Neuronal stem cell (in vitro differentiated cells): ENCODE measurements around the gene EHD1.

Source experiments
- DNase-seq: peaks from one replicate; pipeline ENCODE4 v3.0.0-alpha.2; 2013; ENCODE audit warnings: low spot score
- H2AFZ ChIP-seq: one replicate; pipeline ENCODE4 v1.6.1; 2013; ENCODE audit warnings: mild to moderate bottlenecking, low read length, inconsistent platforms
- H2AK5ac ChIP-seq: 2 replicates; pipeline ENCODE4 v1.6.1; 2013; ENCODE audit warnings: low read depth, mild to moderate bottlenecking, inconsistent platforms, low read length, moderate library complexity, mixed read lengths
- H2BK120ac ChIP-seq: 2 replicates; pipeline ENCODE4 v1.6.1; 2013; ENCODE audit warnings: low read depth, mild to moderate bottlenecking, inconsistent platforms, low read length, moderate library complexity, mixed read lengths
- H2BK12ac ChIP-seq: one replicate; pipeline ENCODE4 v1.6.1; 2013; ENCODE audit warnings: low read length, inconsistent platforms
- H2BK15ac ChIP-seq: 2 replicates; pipeline ENCODE4 v1.6.1; 2013; ENCODE audit warnings: mild to moderate bottlenecking, low read length, inconsistent platforms, mixed read lengths
- H2BK5ac ChIP-seq: one replicate; pipeline ENCODE4 v1.6.1; 2013; ENCODE audit warnings: inconsistent platforms, mild to moderate bottlenecking, low read length, moderate library complexity
- H3K14ac ChIP-seq: one replicate; pipeline ENCODE4 v1.6.1; 2013; ENCODE audit warnings: low read length, inconsistent platforms
- H3K18ac ChIP-seq: 2 replicates; pipeline ENCODE4 v1.6.1; 2013; ENCODE audit warnings: low read length, inconsistent platforms
- H3K23ac ChIP-seq: 2 replicates; pipeline ENCODE4 v1.6.1; 2013; ENCODE audit warnings: low read depth, mild to moderate bottlenecking, mixed read lengths, low read length, inconsistent platforms; ENCODE audit not compliant: poor library complexity
- H3K27ac ChIP-seq: replicated peaks from 3 replicates; pipeline ENCODE4 v1.5.1; 2013; ENCODE audit warnings: low read length, inconsistent platforms
- H3K27me3 ChIP-seq, 3 experiments: 2 replicates each; pipeline ENCODE4 v1.6.1; 2013; ENCODE audit warnings: low read length in 3 of 3, mild to moderate bottlenecking in 2 of 3, inconsistent platforms in 1 of 3, low read depth in 1 of 3, mixed read lengths in 1 of 3, moderate library complexity in 1 of 3; ENCODE audit not compliant: control insufficient read depth in 3 of 3, insufficient read depth in 3 of 3
- H3K36me3 ChIP-seq, 2 donors: replicated peaks in 1 of 2; 2 replicates each; pipeline ENCODE4 v1.6.1; 2013; ENCODE audit warnings: low read length in 2 of 2; ENCODE audit not compliant: control insufficient read depth in 2 of 2, insufficient read depth in 2 of 2
- H3K4ac ChIP-seq: 2 replicates; pipeline ENCODE4 v1.6.1; 2013; ENCODE audit warnings: inconsistent platforms, mild to moderate bottlenecking, low read length, moderate library complexity
- H3K4me1 ChIP-seq, 2 donors: 1 replicate in 1 of 2; 2 replicates in 1 of 2; pipeline ENCODE4 v1.6.1; 2013; ENCODE audit warnings: low read length in 2 of 2, low read depth in 1 of 2; ENCODE audit not compliant: control insufficient read depth in 2 of 2, insufficient read depth in 1 of 2
- H3K4me2 ChIP-seq: one replicate; pipeline ENCODE4 v1.6.1; 2013; ENCODE audit warnings: mild to moderate bottlenecking, low read length, inconsistent platforms; ENCODE audit not compliant: insufficient read depth, poor library complexity, severe bottlenecking
- H3K4me3 ChIP-seq, 2 donors: 2 replicates each; pipeline ENCODE4 v1.5.1; 2013; ENCODE audit warnings: low read length in 2 of 2, mild to moderate bottlenecking in 2 of 2, inconsistent platforms in 1 of 2, moderate library complexity in 1 of 2
- H3K79me1 ChIP-seq: one replicate; pipeline ENCODE4 v1.6.1; 2013; ENCODE audit warnings: low read depth, mild to moderate bottlenecking, inconsistent platforms, low read length, moderate library complexity
- H3K9ac ChIP-seq: one replicate; pipeline ENCODE4 v1.6.1; 2013; ENCODE audit warnings: mild to moderate bottlenecking, low read depth, low read length, inconsistent platforms; ENCODE audit not compliant: poor library complexity
- H3K9me3 ChIP-seq, 2 donors: replicated peaks in 1 of 2; 2 replicates each; pipeline versions ENCODE3 to v1.6.1; 2013; ENCODE audit warnings: low read length in 2 of 2, mild to moderate bottlenecking in 2 of 2, inconsistent platforms in 1 of 2, low read depth in 1 of 2, mixed read lengths in 1 of 2, moderate library complexity in 1 of 2; ENCODE audit not compliant: control insufficient read depth in 2 of 2, insufficient read depth in 1 of 2
- H4K8ac ChIP-seq: one replicate; pipeline ENCODE4 v1.6.1; 2013; ENCODE audit warnings: low read depth, mild to moderate bottlenecking, inconsistent platforms, low read length, moderate library complexity
- H4K91ac ChIP-seq: one replicate; pipeline ENCODE4 v1.6.1; 2013; ENCODE audit warnings: low read length, low read depth, mild to moderate bottlenecking, inconsistent platforms; ENCODE audit not compliant: poor library complexity
- WGBS, 2 donors: extraction: QIAGEN DNeasy Blood & Tissue Kit; methylation state at CpG; one replicate each; pipeline ENCODE4 v1.1.7; 2013; ENCODE audit warnings: missing lambda C conversion rate in 2 of 2, mixed read lengths in 1 of 2; ENCODE audit not compliant: insufficient read length in 2 of 2, insufficient replicate concordance in 1 of 2; ENCODE audit errors: extremely low coverage in 2 of 2; 5-methylcytosine and 5-hydroxymethylcytosine counted together

The EHD1 gene

DNA sequence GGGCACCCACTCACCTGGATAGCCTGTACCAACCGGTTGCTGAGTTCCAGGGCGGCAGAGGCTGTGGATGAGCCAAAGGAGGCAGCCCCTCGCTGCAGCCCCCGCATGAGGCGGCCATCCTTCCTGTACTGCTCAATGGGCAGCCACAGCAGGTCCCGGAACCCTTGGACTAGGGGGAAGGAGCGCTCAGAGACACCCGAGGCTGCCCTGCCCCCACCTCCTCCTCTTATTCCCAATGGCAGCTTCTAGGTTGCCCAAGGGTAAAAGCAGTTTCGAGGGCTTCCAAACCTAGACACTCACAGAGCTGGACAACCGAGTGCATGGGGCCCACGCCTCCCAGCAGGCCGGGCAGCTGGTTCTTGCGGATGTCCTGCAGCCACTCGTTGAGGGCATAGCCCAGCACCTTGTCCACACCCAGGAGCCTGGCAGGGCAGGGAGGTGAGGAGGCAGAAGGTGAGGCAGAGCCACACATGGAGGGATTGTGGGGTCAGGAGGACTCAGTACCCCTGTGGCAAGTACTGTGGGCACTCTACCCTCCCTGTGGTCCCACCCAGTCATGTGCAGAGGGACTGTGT lies 18.1 kb upstream of the EHD1 start:
- H3K23ac ChIP-seq = peak overlapping the region; percentile 20
- no peak overlapping the region for H3K9ac ChIP-seq
- H4K8ac ChIP-seq = no peak overlapping the region
- H3K14ac ChIP-seq = no peak overlapping the region
- H2BK12ac ChIP-seq = no peak overlapping the region
- no peak overlapping the region for H2AFZ ChIP-seq
- H3K4ac ChIP-seq = no peak overlapping the region
- H3K27me3 ChIP-seq = no peaks in the 10 kb centered on the region
- H3K18ac ChIP-seq = no peak overlapping the region
- no peak overlapping the region for H2BK15ac ChIP-seq
- H3K79me1 ChIP-seq = peaks cover 1% of the 10 kb centered on the region
- H3K4me1 ChIP-seq = peaks cover 0 to 2% of the 10 kb centered on the region in 2 donors
- H3K4me2 ChIP-seq = no peak overlapping the region
- DNase-seq = no peak
- no peak overlapping the region for H3K4me3 ChIP-seq
- no peak overlapping the region for H4K91ac ChIP-seq
- no peak overlapping the region for H2BK120ac ChIP-seq
- H3K36me3 ChIP-seq = peaks cover 12 to 14% of the 10 kb centered on the region in 2 donors
- no peak overlapping the region for H2BK5ac ChIP-seq
- no peaks in the 10 kb centered on the region for H3K9me3 ChIP-seq
- no peak overlapping the region for H3K27ac ChIP-seq
- no CpG with 5 or more reads among the region's 14 CpGs for WGBS, 2 donors
- H2AK5ac ChIP-seq = no peak overlapping the region

DNA sequence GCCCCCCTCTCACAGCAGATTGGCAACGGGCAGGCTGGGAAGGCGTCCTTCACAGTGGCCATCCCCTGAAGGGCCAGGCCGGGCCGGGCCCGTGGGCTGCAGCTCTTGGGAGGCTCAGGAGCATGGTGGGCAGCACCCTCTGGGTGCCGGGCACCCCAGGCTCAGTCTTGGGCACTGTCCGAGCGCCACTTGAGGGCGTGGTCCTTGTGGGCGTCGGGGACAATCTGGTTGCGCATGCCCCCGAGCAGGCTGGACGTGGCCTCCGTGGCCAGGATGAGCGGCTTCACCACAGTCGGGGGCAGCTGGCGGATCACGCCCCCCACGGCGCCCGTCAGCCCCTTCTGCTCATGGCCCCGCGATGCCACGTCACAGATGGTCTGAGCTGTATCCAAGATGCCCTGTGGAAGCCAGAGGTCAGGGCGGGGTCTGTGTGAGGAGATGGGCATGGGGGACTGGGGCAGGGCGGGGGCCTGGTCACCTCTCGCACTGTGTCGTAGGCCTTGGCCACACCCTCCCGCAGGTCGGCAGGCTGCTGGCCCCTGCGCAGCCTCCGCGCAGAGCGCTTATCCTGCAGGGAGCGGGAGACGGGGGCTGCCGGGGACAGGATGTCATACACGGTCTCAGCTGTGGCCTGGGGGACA lies 16.5 kb upstream of the EHD1 start:
- no peak overlapping the region for H3K4ac ChIP-seq
- H3K36me3 ChIP-seq = peaks cover 8% of the 10 kb centered on the region in 2 donors
- H2AFZ ChIP-seq = no peak overlapping the region
- no peak overlapping the region for H2BK15ac ChIP-seq
- H3K4me1 ChIP-seq = peaks cover 0 to 2% of the 10 kb centered on the region in 2 donors
- no peaks in the 10 kb centered on the region for H3K27me3 ChIP-seq
- no peak overlapping the region for H2AK5ac ChIP-seq
- H3K23ac ChIP-seq = no peak overlapping the region
- peak overlapping the region; percentile 38 for H3K14ac ChIP-seq
- no peak for DNase-seq
- H3K4me2 ChIP-seq = no peak overlapping the region
- H2BK12ac ChIP-seq = no peak overlapping the region
- no peak overlapping the region for H3K18ac ChIP-seq
- H3K4me3 ChIP-seq = no peak overlapping the region
- no peak overlapping the region for H2BK5ac ChIP-seq
- no peak overlapping the region for H4K8ac ChIP-seq
- no peak overlapping the region for H4K91ac ChIP-seq
- WGBS, 2 donors = no CpG with 5 or more reads among the region's 39 CpGs
- no peaks in the 10 kb centered on the region for H3K9me3 ChIP-seq
- H3K9ac ChIP-seq = peak overlapping the region; percentile 84
- no peak overlapping the region for H3K27ac ChIP-seq
- no peak overlapping the region for H2BK120ac ChIP-seq
- H3K79me1 ChIP-seq = peaks cover 1% of the 10 kb centered on the region

DNA sequence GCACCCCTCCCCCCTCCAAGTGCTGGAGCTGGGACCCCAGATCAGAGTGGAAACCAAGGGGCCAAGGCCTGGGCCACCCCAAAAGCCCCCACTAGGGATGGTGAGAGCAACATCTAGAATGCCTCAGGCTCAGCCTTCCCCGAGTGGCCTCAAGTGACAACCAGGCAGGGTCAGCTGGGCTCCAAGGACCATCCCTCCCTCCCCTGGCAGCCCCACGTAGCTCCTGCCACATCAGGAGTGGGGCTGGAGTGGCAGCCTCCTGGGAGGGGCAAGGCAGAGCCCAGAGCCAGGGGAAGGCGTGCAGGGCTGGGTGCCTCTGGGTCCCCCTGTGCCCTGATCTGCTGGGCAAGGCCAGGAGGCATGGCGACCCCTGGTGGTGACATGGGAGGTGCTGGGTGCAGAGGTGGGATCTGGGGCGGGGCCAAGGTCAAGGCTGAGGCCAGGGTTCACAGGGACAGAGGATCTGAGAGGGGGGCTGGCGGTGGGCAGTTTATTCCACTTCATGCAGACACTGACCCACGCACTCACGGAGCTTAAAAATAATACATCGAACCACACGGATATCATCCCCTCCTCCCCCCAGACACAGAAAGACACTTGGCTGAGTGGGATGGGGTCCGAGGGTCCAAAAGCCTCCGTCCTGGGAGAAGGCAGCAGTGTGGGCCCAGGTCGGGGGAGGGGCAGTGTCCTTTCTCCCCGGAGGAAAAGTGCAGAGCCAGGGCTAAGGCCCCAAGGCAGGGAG lies 15.8 kb upstream of the EHD1 start:
- no peak for DNase-seq
- no CpG with 5 or more reads among the region's 14 CpGs for WGBS, 2 donors

More for the DNA sequence above, 15.8 kb upstream of the EHD1 start:
- Histone ChIP-seq H3K27me3 (no peaks in the 10 kb centered on the region), H2AFZ (no peak overlapping the region), H3K14ac (peak overlapping the region; percentile 21), H3K9me3 (no peaks in the 10 kb centered on the region), H4K8ac (no peak overlapping the region), H2BK120ac (no peak overlapping the region), H3K4me2 (no peak overlapping the region), H3K18ac (peak overlapping the region; percentile 48), H4K91ac (no peak overlapping the region), H3K79me1 (peaks cover 1% of the 10 kb centered on the region), H2BK5ac (no peak overlapping the region), H2AK5ac (peak overlapping the region; percentile 75), H3K4me3 (no peak overlapping the region), H3K4me1 (peaks cover 0 to 2% of the 10 kb centered on the region in 2 donors), H3K27ac (no peak overlapping the region), H2BK12ac (no peak overlapping the region), H2BK15ac (no peak overlapping the region), H3K4ac (no peak overlapping the region), H3K9ac (peak overlapping the region; percentile 84), H3K23ac (peak overlapping the region; percentile 89), H3K36me3 (peaks cover 8% of the 10 kb centered on the region in 2 donors)
